Measurements from ENCODE around the gene DUXB. TPM values are rescaled to one million over a fixed set of nuclear protein-coding genes. Genes with fewer than 3 reads are reported as not detected.

Gene DUXB
- total RNA-seq, 1 experiment from 2014 or later, result not detected

GRCh38 chr16:75679366-75679765 is 21.9 kb downstream of the DUXB start:
- Histone ChIP-seq H2BK5ac (ENCODE audit: insufficient read length, low read length) (no peak overlapping the region), H3K27ac (ENCODE audit: insufficient read length, low read depth, low read length) (no peak overlapping the region), H4K91ac (ENCODE audit: insufficient read length, low read depth, low read length) (no peak overlapping the region), H2BK15ac (ENCODE audit: low read depth, low read length) (no peak overlapping the region), H3K79me2 (ENCODE audit: insufficient read depth, low read length) (no peaks in the 10 kb centered on the region), H3K27me3 (ENCODE audit: insufficient read depth, low read length) (no peaks in the 10 kb centered on the region), H2BK120ac (ENCODE audit: low read depth, low read length, poor library complexity, severe bottlenecking) (no peak overlapping the region), H3K9ac (ENCODE audit: extremely low read depth, insufficient read length, low read length) (no peak overlapping the region), H3K79me1 (ENCODE audit: insufficient read depth, low read depth, low read length, poor library complexity, severe bottlenecking) (no peaks in the 10 kb centered on the region), H4K8ac (replicated peaks; ENCODE audit: insufficient read length, low read depth, low read length) (no peak overlapping the region), H2BK20ac (ENCODE audit: low read depth, low read length, poor library complexity, severe bottlenecking) (no peak overlapping the region), H2AK5ac (ENCODE audit: insufficient read length, low read length) (no peak overlapping the region), H3K56ac (ENCODE audit: insufficient read length, low read depth, low read length) (no peak overlapping the region), H2BK12ac (ENCODE audit: insufficient read length, low read depth, low read length) (no peak overlapping the region), H3K4ac (ENCODE audit: low read depth, low read length) (no peak overlapping the region), H3T11ph (ENCODE audit: low read length) (no peak overlapping the region), H4K5ac (ENCODE audit: insufficient read length, low read depth, low read length) (no peak overlapping the region), H2AFZ (ENCODE audit: low read length) (no peak overlapping the region), H3K23ac (ENCODE audit: insufficient read length, low read depth, low read length) (no peak overlapping the region), H3K9me3 (ENCODE audit: control insufficient read depth, low read depth, low read length) (peaks cover 19% of the 10 kb centered on the region), H3K18ac (ENCODE audit: insufficient read length, low read depth, low read length) (no peak overlapping the region), H4K20me1 (ENCODE audit: control insufficient read depth, insufficient read depth, insufficient read length) (no peaks in the 10 kb centered on the region), H3K14ac (ENCODE audit: insufficient read depth, low read length) (no peak overlapping the region), H3K4me2 (ENCODE audit: insufficient read depth, insufficient read length, low read length) (no peak overlapping the region), H3K23me2 (ENCODE audit: insufficient read length, low read depth, low read length, poor library complexity, severe bottlenecking) (no peaks in the 10 kb centered on the region), H3K4me1 (ENCODE audit: insufficient read depth, low read length) (no peaks in the 10 kb centered on the region)
- Mint-ChIP-seq H3K9me3 (peaks cover 22 to 24% of the 10 kb centered on the region in 2 experiments), H3K27me3 (ENCODE audit: low read depth) (no peaks in the 10 kb centered on the region; the same call in 1 of the 2 replicates), H3K36me3 (ENCODE audit: insufficient read depth in 1 of 3, low read depth in 3 of 3) (peaks cover 18 to 21% (median 20%) of the 10 kb centered on the region in 3 experiments), H3K4me1 (peaks cover 2 to 3% of the 10 kb centered on the region in 2 experiments; a peak in 2 of 4 replicates), H3K27ac (no peak overlapping the region), H3K4me3 (no peak overlapping the region)
- TF ChIP-seq CTCF (conservative IDR thresholded peaks at IDR 0.05), result no peak
- no CpG with 5 or more reads among the region's 5 CpGs for WGBS (ENCODE audit: extremely low coverage, insufficient read length, low lambda C conversion rate)
- no peak for DNase-seq

All from H9 (cell line).